Body of pancreas (tissue), 4 donors: ENCODE measurements around the gene LCA5L.

Source experiments
- CTCF ChIP-seq, 7 experiments: fragments of 450-650 bp in 4 of 7; fragments of 200-600 bp in 3 of 7; sonication (generic) in 3 of 7; IDR thresholded peaks; one replicate each; pipeline ENCODE4 v1.5.1; 2016 to 2019; ENCODE audit warnings: antibody characterized with exemption in 7 of 7
- POLR2A ChIP-seq, 3 donors: fragments of 450-650 bp; IDR thresholded peaks; one replicate each; pipeline ENCODE4 v1.6.1; 2016; ENCODE audit warnings: antibody characterized with exemption in 3 of 3, mild to moderate bottlenecking in 2 of 3

- TF ChIP-seq CTCF (IDR thresholded peaks at IDR 0.05), result no peak
- TF ChIP-seq POLR2A (IDR thresholded peaks at IDR 0.05), result no peak
Observed at GRCh38 chr21:39483917-39484316, 38.3 kb upstream of the LCA5L start.
